ENCODE data around the gene IFI27L1. TPM values are rescaled to one million over a fixed set of nuclear protein-coding genes. Genes with fewer than 3 reads are reported as not detected.
A peak's percentile ranks its signal among the peaks of the same experiment; 100 is the strongest.

IFI27L1 gene
- total RNA-seq (2014; rRNA removed; shearing (Covaris generic)): 16.1 and 32.8 TPM in 2 replicates

DNA sequence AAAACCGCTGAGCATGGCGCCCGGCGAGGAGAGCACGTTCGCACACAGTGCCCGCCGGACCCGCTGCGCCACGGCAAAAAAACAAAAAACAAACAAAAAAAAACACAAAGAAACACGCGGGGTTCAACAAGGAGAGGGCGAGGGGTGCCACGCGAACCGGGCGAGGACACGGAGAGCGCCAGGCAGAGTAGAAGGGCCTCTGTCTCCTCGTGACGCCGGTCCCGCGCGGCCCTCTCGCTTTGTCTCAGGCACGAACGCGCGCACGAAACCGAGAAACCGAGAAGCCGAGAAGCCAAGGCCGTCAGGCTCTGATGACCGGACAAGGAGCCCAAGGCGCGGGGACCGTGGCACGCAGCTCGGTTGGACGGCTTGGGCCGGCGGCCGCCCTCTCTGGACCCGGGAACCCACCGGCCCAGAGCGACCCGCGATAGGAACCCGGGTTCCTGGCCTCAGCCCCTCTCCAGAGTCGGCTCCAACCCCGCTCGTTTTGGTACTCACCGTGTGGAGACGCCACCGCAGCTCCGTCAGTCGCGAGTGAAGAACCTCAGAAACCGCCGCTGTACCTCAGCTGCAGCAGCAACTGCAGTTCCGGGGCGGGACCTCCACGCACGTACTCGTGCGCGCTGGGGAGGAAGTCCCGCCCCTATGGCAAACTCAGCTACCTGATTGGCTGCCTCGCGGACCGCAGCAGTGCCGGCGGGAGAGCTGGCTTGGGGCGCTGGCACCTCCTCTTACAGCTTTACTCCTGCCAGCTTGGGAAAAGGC, at the start of gene IFI27L1, which contains the start of gene DDX24:
Gene IFI27L1, plus strand, starts transcription at position 690 of the 765 bp plus-strand sequence. CDS start 15,628 bp downstream, outside the sequence.
Gene DDX24, minus strand, starts transcription at position 582 of the 765 bp plus-strand sequence. CDS start 1,460 bp downstream, outside the sequence.
- peak; percentile 92 for DNase-seq (ENCODE audit: low spot score)

GRCh38 chr14:94031883-94032279, 49.2 kb upstream of the IFI27L1 start:
- no peak for DNase-seq (ENCODE audit: low spot score)

DNA sequence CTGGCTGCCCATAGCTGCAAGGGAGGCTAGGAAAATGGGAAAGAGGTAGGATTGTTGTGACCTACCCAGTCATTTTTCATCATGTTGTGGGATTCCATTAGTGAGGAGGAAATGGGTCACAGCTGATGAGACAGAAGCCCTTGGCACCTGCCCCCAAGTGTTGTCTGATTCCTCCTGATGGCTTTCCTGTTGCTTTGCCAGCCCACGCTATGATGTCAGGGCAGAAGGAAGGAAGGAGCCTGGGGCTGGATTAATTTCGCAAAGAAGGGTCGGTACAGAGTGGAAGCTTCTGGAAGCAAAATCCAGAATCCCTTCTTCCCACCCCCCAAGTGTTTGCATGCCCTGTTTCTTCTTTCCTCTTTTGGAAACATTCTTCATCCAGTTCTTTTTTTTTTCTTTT, 46.2 kb upstream of the IFI27L1 start:
- no peak for DNase-seq (ENCODE audit: low spot score)

DNA sequence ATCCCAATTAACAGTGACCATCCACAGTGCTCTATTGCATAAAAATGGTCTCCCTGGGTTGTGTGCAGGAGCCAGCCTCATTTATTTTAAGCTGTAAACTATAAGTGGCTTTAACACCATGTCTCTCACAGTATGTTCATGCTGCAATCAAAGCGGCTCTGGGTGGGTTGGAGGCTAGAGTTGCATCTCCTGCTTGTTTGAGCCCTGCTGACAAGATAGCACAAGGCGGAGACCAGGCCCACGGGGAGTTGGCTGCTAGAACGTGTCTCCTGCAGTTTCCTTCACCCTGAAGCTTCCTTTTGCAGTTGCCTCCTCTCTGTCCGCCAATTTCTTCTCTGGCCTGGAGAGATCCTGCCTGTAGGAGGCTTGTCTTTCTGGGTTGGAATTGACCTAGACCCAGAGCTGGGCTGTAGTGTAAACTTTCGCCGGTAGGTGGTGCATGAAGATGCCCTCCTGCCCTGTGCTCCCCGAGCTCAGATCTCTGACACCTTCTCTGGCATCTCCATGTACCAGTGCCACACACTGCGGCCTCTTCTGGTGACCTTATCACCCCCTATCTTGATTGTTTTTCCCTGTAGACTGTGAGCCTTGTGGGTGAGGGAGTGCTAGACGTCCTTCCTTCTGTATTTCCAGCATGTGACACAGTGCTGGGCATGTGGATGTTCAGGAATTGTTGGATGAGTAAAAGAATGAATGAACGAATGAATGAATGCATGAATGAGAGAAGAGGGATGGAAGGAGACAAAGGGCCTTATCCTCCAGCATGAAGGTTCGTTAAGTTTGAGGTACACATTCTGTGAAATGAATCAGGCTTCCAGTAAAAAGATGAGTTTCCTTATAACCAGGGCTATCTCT, 44.6 kb upstream of the IFI27L1 start:
- peak; percentile 48 for DNase-seq (ENCODE audit: low spot score)

- no peak for DNase-seq (ENCODE audit: low spot score)
Measured at GRCh38 chr14:94037954-94038353, 43.2 kb upstream of the IFI27L1 start.

DNA sequence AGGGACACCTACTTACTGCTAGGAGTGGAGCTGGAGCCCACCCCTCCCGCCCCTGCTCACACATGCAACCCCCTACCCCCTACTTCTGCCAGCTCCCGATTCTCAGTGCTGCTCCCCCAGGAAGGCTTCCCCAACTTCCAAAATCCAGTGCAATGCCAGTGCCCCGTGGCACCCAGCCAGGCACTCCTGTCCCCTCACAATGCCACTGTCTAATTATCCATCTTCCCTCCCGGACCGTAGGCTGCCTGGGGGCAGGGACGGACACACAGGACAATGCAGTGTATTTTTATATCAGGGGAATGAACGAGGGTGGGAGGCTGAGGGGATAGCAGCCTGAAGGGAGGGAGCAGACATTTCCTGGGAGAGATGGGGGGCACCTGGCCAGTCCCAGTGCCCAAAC, 42.6 kb upstream of the IFI27L1 start:
- no peak for DNase-seq (ENCODE audit: low spot score)

DNA sequence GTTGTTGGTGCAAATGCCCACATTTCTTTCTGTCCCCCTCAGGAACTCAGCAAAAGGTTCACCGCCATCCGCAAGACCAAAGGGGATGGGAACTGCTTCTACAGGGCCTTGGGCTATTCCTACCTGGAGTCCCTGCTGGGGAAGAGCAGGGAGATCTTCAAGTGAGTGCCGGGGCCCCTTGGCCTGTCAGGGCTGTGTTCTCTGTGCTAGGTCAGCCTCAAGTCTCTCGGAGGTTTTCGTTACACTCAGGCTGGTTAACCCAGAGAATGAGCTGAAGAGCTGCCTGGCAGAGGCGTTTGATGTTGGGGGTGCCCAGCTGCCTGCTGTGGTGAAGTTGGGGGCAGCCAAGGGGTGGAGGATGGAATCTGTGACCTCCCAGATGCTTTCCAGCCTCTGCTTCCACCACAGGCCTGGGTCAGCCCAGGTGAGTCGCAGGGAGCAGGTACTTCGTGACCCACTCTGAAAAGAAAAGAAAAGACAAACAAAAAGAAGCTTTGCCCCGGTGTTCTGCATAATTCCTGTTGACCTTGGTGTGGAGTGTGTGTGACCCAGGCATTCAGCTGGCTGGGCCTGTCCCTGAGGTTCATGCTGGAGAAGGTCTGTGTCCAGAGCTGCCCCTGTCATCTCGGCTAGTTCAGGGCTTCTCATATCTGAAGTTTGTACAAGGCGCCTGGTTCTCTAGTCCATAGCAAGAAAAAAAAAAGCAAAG, 42.0 kb upstream of the IFI27L1 start:
- no peak for DNase-seq (ENCODE audit: low spot score)

GRCh38 chr14:94040247-94040646, 40.9 kb upstream of the IFI27L1 start:
- DNase-seq (ENCODE audit: low spot score): no peak

DNA sequence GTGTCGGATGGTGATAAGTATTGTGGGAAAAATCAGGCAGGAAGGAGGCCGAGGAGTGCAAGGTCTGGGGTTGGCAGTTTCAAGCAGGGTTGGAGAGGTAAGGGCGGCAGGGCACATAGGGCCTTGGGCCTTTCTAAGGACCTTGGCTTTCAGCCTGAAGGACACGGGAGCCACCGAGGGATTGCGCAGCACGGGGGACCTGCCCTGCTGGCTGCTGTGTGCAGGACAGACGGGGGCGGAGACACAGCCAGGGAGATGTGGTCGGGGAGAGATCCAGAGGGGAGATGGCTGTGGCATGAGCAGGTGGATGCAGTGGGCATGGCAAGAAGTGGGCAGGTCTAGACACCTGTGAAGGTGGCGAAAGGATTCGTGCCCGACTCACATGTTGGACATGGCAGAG, 40.3 kb upstream of the IFI27L1 start:
- no peak for DNase-seq (ENCODE audit: low spot score)

DNA sequence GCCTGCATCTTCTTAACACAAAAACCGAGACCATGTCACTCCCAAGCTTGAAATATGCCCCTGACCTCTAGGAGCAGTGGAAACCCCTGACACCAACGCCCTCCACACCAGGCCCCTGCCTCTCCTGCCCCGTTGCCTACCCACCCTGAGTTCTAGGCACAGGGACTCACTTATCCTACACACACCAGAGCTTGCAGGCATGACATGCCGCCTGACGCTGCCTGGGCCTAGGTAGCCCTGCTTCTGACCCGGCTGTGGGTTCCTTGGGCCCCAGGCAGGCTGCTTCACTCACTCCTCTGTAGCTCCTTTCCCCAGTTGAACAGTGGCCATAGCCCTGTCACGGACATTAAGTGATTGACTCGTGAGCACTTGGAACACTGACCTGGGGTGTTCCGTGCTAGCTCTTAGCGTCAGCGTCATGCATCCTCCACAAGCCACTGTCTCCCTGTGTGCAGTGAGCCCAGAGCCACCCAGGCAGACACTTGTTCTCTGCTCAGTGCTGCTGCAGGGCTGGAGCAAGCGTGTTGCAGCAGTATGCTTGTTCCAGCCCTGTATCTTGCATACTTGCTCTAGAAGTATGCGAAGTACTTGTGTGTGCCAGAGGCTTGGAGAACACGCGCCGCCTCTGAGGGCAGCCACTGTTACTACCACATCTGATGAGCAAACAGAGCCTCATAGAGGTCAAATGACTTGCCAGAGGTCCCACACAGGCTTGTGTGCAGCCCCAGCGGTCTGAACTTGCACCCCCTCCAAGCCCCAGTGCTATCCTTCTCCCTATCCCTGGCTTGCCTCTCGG, 39.4 kb upstream of the IFI27L1 start:
- no peak for DNase-seq (ENCODE audit: low spot score)

DNA sequence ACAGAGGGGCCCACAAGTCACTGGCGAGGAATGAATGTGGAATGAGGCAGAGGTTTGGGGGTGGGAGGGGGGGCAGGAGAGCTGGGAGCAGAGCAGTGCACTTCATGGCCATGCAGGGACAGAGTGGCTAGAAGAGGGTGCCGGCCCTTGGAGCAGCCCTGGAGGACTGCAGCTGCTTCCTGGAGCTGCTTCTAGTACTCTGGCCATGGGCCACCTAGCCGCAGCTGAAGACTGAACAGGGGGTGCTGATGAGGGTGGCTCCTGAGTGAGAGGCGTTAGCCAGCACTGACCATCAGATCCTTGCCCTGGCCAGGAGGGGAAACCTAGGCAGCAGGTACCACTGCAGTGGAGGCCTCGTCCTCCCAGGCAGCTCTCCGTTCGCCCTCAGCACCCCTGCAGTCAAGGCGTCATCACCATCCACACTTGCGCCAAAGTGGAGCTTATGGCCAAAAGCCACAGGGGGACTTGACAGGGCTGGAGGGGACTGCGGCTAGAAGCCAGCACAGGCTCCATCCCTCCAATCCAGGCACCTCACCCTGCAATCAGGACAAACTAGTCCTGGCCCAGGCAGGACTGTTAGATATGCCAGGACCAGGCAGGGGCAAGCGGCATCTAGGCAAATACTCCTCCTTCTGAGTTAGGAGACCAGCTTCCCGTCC, 38.5 kb upstream of the IFI27L1 start:
- no peak for DNase-seq (ENCODE audit: low spot score)

DNA sequence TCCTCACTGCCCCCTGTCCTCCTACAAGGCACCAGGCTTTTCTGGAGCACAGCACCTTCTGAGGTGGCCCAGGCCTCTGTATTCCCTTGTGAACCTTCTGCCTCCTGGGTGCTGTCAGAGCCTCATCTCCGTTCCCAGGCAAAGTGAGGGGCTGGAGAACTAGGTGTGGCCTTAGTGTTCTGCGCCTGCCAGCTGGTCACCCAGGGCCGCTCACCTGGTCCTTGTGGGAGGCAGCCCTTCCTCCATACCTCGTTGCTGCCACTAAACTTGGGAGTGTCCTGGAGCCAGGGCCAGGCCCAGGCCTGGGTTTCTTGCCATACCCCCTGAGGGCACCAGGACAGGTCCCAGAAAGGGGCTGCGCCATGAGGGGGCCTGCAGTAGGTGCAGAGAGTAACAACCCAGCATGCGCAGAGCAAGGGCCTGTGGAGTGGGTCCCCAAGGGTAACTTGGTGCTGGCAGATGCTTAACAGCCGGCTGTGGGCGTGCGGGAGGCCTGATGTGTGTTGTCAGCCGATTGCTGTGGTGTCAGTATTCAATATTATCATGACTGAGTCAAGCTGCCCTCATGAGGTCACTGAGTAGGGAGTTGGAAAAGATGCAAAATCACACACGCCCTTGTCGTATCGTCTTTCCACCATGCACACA, 37.9 kb upstream of the IFI27L1 start:
- no peak for DNase-seq (ENCODE audit: low spot score)

GRCh38 chr14:94043756-94044475, 37.2 kb upstream of the IFI27L1 start:
- no peak for DNase-seq (ENCODE audit: low spot score)

- DNase-seq (ENCODE audit: low spot score): no peak
Measured at GRCh38 chr14:94044476-94045091, 36.5 kb upstream of the IFI27L1 start.

- no peak for DNase-seq (ENCODE audit: low spot score)
Measured at GRCh38 chr14:94045101-94045500, 36.0 kb upstream of the IFI27L1 start.

DNA sequence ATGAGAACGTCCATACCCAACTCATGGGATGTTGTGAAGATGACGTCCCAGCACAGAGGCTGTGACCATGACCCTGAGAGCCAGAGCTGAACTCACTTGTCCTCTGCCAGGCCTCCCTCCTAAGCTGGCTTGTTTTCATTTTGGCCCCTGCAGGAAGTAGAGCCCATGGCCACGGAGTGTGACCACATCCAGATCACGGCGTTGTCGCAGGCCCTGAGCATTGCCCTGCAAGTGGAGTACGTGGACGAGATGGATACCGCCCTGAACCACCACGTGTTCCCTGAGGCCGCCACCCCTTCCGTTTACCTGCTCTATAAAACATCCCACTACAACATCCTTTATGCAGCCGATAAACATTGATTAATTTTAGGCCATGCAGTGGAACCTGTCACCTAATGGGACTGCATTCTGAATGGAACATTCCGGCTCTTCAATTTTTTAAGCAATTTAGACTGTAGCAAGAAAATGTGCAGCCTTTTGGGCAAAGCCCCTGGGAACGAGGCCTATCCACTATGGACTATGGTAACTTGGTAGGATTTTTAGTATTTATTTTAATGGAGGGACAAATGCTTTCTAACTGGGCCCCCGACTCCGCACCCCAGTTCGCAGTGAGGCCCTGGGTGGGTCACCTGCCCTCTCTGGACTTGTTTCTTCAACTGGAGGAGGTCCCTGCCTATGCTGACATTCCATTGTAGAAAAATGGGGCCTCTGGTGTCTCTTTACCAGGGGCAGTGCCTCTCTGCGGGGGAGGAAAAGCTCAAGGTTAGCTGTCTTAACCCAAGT, 35.4 kb upstream of the IFI27L1 start:
- no peak for DNase-seq (ENCODE audit: low spot score)

DNA sequence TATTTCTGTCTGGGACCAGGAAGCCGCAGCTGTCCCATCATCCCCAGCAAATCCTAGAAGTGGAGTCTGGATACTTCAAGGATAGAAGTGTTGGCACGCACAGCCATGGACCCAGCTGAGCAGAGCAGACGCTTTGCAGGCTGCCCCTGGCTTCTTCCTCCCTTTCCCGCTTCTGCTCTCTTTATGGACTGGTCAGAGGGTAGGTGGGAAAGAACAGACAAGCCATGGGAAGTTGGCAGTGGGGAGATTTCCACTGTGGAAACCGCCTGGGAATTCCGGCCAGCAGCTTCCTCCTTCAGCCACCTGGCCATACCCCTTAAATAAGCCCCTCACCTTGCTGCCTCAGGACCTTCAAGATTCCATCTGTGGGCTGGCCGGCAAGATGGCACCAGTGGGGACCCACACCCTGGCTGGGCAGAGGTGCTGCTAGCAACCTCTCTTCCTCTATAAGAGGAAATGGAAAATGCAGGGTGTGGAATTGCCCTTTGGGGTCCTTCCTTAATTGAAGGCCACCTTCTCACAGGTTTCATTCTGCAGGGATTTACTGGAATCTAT, 34.3 kb upstream of the IFI27L1 start:
- DNase-seq (ENCODE audit: low spot score): no peak

DNA sequence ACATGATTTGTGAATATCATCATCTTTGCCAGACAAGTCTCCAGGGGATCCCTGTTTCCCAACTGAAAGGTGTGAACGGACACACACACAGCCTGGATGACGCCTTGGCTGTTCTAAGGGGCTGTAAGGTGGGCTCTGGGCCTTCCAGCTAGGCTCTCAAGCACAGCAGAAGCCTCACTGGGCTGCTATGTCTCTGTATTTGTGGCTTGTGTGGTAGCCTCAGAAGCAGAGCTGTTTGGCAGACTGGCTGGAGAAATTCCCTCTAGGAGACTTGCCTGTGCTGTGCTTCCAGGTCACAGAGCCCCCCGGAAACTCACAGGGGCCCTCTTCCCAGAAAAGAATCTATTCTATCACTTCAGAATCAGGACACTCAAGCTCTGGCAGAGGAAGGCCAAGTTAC, 33.5 kb upstream of the IFI27L1 start:
- no peak for DNase-seq (ENCODE audit: low spot score)

All from H4 (cell line).